Measurements from ENCODE around the gene RND1.
"Not testable (repeated sequence)": the region's sequence is repeated elsewhere in the genome, so short reads cannot be mapped to it uniquely, and the experiment has no call there.

RND1 gene

GRCh38 chr12:48868451-48868850 is 2.8 kb upstream of the RND1 start:
- no peak for DNase-seq (ENCODE audit: low spot score)

GRCh38 chr12:48866052-48866711 is 512 bp upstream of the RND1 start:
- no peak for DNase-seq (ENCODE audit: low spot score)

GRCh38 chr12:48863291-48863690 is 2.4 kb downstream of the RND1 start:
- no peak for DNase-seq (ENCODE audit: low spot score)

- DNase-seq (ENCODE audit: low spot score) = no peak
Measured at GRCh38 chr12:48862760-48863159, 2.9 kb downstream of the RND1 start.

- DNase-seq (ENCODE audit: low spot score) = peak; percentile 39
Measured at GRCh38 chr12:48861111-48861510, 4.6 kb downstream of the RND1 start.

GRCh38 chr12:48860236-48860635 is 5.4 kb downstream of the RND1 start:
- not testable (repeated sequence) for DNase-seq (ENCODE audit: low spot score)

GRCh38 chr12:48859607-48860006 is 6.1 kb downstream of the RND1 start:
- no peak for DNase-seq (ENCODE audit: low spot score)

- DNase-seq (ENCODE audit: low spot score) = no peak
Measured at GRCh38 chr12:48858043-48858442, 7.6 kb downstream of the RND1 start.

- no peak for DNase-seq (ENCODE audit: low spot score)
Measured at GRCh38 chr12:48857278-48857994, 8.2 kb downstream of the RND1 start.

GRCh38 chr12:48856379-48856778 is 9.3 kb downstream of the RND1 start:
- DNase-seq (ENCODE audit: low spot score) = no peak

- not testable (repeated sequence) for DNase-seq (ENCODE audit: low spot score)
Measured at GRCh38 chr12:48854932-48855331, 10.7 kb downstream of the RND1 start.

GRCh38 chr12:48854488-48854887 is 11.2 kb downstream of the RND1 start:
- no peak for DNase-seq (ENCODE audit: low spot score)

- peak; percentile 90 for DNase-seq (ENCODE audit: low spot score)
Measured at GRCh38 chr12:48852734-48853688, 12.7 kb downstream of the RND1 start.

GRCh38 chr12:48851883-48852733 is 13.6 kb downstream of the RND1 start, which contains the start of gene DDX23:
Gene DDX23, minus strand, starts transcription at chr12:48852163. Its CDS starts 6,381 bp downstream, at chr12:48845782.
- DNase-seq (ENCODE audit: low spot score) = peak; percentile 98

GRCh38 chr12:48842021-48842420 is 23.6 kb downstream of the RND1 start:
- DNase-seq (ENCODE audit: low spot score) = not testable (repeated sequence)

GRCh38 chr12:48838048-48838447 is 27.6 kb downstream of the RND1 start:
- no peak for DNase-seq (ENCODE audit: low spot score)

- DNase-seq (ENCODE audit: low spot score) = no peak
Measured at GRCh38 chr12:48832321-48833060, 33.2 kb downstream of the RND1 start.

- no peak for DNase-seq (ENCODE audit: low spot score)
Measured at GRCh38 chr12:48831257-48831656, 34.4 kb downstream of the RND1 start.

- no peak for DNase-seq (ENCODE audit: low spot score)
Measured at GRCh38 chr12:48828841-48829575, 36.7 kb downstream of the RND1 start.

GRCh38 chr12:48828293-48828692 is 37.4 kb downstream of the RND1 start:
- DNase-seq (ENCODE audit: low spot score) = no peak
